HG03108 (cell line): ENCODE results near the gene ZNF687.

Source experiments
- ATAC-seq: cut with Tn5 transposase; IDR thresholded peaks from one replicate; pipeline ENCODE4 v1.9.1; 2021; ENCODE audit warnings: moderate library complexity; ENCODE audit not compliant: unreplicated experiment

Gene ZNF687

DNA sequence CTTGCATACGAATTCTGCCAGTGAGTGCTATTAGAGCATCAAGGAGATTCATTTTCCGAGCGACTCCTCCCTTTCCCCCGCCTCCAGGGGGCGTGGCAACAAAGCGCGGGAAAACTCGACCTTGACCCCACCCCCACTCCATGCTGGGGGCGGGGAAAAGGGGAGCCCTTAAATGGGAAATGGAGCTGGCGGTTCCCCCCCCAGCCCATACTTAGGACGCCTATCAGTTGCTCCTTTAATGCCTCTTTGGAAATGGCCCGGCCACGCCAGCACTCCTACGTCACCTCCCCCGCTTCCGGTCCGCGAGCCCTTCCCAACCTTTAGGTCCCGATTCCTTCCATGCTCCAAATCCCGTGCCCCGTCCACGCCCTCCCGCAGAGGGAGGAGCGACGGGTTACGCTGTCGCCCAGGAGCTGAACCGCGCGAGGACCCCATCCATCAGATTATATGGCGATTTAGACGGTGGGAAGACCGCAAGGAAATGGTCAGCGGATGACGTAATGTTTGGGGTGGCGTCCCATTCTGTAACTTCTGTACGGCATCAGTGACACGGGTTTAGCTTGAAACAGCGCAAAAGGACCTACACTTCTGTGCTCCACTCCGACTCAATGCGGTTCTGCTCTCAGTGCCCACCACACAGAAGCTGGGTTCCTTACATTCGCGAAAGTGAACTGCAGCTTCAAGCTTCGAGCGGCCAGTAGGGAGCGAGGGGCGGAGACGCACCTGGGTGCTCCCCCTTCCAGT is 702 bp upstream of the ZNF687 start:
- ATAC-seq: peak; percentile 35

GRCh38 chr1:151282883-151283725 is 1.0 kb downstream of the ZNF687 start:
- no peak for ATAC-seq

GRCh38 chr1:151284013-151284577 is 2.0 kb downstream of the ZNF687 start:
- no peak for ATAC-seq

DNA sequence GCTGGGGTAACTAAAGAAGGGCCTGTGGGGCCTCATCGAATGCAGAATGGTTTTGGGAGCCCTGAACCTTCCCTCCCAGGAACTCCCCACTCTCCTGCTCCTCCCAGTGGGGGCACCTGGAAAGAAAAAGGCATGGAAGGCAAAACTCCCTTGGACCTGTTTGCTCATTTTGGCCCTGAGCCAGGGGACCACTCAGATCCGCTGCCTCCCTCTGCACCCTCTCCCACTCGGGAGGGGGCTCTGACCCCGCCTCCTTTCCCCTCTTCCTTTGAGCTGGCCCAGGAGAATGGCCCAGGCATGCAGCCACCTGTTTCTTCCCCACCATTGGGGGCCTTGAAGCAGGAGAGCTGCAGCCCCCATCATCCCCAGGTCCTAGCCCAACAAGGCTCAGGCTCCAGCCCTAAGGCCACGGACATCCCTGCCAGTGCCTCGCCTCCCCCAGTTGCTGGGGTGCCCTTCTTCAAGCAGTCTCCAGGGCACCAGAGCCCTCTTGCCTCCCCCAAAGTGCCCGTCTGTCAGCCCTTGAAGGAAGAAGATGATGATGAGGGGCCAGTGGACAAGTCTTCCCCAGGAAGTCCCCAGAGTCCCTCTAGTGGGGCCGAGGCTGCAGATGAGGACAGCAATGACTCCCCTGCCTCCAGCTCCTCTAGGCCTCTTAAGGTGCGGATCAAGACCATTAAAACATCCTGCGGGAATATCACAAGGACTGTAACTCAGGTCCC is 4.7 kb downstream of the ZNF687 start:
- no peak for ATAC-seq

DNA sequence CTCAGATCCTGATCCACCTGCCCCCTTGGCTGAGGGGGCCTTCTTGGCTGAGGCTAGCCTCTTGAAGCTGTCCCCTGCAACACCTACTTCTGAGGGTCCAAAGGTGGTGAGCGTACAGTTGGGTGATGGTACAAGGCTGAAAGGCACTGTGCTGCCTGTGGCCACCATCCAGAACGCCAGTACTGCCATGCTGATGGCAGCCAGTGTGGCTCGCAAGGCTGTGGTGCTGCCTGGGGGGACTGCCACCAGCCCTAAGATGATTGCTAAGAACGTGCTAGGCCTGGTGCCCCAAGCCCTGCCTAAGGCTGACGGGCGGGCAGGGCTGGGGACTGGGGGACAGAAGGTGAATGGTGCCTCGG is 5.2 kb downstream of the ZNF687 start:
- no peak for ATAC-seq

DNA sequence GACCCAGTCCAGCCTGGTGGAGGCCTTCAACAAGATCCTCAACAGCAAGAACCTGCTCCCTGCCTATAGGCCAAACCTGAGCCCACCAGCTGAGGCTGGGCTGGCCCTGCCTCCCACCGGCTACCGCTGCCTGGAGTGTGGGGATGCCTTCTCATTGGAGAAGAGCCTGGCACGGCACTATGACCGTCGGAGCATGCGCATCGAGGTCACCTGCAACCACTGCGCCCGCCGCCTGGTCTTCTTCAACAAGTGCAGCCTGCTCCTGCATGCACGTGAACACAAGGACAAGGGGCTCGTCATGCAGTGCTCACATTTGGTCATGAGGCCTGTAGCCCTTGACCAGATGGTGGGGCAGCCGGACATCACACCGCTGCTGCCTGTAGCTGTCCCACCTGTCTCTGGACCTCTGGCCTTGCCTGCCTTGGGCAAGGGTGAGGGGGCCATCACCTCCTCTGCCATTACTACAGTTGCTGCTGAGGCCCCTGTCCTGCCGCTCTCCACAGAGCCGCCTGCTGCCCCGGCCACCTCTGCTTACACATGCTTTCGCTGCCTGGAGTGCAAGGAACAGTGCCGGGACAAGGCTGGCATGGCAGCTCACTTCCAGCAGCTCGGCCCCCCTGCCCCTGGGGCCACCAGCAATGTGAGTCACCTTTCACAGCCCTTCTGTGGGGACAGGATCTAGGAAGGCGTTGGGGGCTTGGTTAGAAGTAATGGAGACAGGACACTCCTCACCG is 5.8 kb downstream of the ZNF687 start:
- ATAC-seq: no peak

- ATAC-seq: no peak
Observed at GRCh38 chr1:151288502-151288901, 6.4 kb downstream of the ZNF687 start.

DNA sequence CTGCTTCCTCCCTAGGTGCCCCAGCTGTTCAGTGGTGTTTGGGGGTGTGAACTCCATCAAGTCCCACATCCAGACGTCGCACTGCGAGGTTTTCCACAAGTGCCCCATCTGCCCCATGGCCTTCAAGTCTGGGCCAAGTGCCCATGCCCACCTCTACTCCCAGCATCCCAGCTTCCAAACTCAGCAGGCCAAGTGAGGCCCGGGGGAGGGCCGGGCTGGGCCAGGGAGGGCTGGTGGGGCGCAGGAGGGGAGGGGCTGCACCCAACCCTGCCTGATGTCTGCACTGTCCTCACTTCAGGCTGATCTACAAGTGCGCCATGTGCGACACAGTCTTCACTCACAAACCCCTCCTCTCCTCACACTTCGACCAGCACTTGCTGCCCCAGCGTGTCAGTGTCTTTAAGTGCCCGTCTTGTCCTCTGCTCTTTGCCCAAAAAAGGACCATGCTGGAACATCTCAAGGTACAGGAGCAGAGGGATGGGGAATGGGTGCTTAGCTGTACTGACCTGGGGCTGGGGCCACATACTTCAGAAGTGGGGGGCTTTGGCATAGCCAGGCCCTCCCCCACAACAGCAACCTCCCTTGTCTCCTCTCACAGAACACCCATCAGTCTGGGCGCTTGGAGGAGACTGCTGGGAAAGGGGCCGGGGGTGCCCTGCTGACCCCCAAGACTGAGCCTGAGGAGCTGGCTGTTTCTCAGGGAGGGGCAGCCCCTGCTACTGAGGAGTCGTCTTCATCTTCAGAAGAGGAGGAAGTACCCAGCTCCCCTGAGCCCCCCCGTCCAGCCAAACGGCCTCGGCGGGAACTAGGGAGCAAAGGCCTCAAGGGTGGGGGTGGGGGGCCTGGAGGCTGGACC is 7.2 kb downstream of the ZNF687 start:
- no peak for ATAC-seq

DNA sequence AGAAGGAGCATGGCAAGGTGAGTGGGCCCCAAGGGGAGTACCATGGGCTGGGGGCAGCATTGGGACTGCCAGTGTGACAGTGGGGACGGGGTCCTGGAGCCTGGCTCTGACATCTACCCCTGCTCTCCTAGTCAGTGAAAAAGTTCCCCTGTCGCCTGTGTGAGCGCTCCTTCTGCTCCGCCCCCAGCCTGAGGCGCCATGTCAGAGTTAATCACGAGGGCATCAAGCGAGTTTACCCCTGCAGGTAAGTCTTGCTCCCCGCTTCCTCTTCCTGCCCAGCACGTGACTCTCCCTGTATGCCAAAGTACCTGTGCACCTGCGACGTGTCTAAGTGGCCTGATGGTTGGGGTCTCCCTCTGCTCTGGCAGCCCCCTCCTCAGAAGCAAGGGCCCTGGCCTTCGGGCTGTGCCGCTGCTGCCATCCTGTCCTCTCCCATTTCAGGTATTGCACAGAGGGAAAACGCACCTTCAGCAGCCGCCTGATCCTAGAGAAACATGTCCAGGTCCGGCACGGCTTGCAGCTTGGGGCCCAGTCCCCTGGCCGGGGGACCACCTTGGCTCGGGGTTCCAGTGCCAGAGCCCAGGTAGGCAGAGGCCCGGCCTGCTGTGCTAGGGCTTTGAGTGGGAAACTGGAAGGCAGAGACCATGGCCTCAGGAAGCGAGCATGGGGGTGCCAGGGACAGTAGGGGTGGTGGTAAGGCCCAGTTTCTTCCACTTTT is 8.1 kb downstream of the ZNF687 start:
- no peak for ATAC-seq

GRCh38 chr1:151290709-151291303 is 8.7 kb downstream of the ZNF687 start:
- ATAC-seq: no peak

- no peak for ATAC-seq
Observed at GRCh38 chr1:151292207-151293030, 10.3 kb downstream of the ZNF687 start.

GRCh38 chr1:151293093-151293492 is 11.0 kb downstream of the ZNF687 start:
- ATAC-seq: no peak

DNA sequence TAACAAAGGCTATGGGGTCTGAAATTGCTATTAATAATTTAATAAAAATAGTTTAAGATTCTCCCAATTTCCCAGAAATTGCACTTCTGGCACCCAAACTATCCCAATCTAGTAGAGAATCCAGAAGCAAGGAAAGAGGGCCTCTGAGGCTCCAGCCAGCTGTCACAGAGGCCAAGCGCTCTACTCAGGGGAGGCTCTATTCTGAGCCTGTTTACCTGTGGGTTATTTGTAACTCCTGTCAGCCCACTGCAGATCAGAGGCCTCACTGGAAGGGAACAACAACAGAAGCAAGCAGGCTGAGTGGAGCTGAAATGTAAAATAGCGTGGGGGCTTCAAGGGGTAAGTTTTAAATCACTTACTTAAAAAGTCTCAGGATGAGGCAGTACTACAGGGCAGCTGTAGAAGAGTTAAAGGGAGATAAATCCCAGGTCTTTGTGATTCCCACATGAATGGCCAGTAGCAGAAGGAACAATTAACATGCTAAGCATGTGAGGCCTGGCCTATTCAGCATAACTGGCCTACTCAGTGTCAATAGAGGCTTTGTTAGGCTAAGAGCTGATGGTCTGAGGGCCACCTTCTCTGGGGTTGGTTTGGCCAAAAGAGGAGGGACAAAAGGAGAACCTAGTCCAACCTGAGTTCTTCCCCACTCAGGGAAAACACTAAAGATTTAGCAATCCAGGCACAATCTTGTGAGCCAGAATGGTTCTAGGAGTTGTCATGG is 12.8 kb downstream of the ZNF687 start:
- ATAC-seq: no peak

- no peak for ATAC-seq
Observed at GRCh38 chr1:151309811-151310323, 27.8 kb downstream of the ZNF687 start.

DNA sequence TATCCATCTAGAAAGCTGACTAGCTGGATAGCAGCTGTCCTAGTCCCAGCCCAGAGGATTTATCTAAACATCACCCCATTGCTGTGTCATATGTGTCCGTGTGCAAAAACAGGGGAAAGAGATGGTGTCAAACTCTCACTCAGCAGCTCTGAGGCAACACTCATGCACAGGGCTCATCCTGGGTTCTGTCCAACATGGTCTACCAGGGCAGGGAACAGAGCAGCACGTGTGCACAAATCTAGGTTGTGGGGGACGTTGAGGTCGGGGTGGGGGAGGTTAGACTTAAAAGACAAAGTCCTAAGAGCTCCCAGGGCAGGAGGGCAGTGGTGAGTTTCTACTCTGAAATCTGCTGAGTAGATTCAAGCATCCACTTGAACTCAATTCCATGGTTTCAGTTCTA is 28.9 kb downstream of the ZNF687 start:
- ATAC-seq: no peak

GRCh38 chr1:151311589-151312331 is 29.7 kb downstream of the ZNF687 start:
- no peak for ATAC-seq
